GM12878 (cell line): ENCODE measurements around the gene SLC5A2. TPM values are rescaled to one million over a fixed set of nuclear protein-coding genes. Genes with fewer than 3 reads are reported as not detected.

Experiments used
- ATAC-seq: fragments of 200-7000 bp; cut with Tn5 transposase; 3 replicates; pipeline ENCODE4 v1.9.1; 2020; ENCODE audit warnings: mild to moderate bottlenecking, moderate library complexity
- BruUV-seq: library from RNA; stranded (reverse); fragments of 400-500 nt; replicated peaks from 2 replicates; lab custom pipeline; 2021; lab: Mats Ljungman, UMichigan
- CTCF ChIA-PET: fragments of 300-600 bp; sonication (Branson Sonifier 250); formaldehyde crosslinking; extraction: SDS; loops from one replicate; lab custom pipeline; 2021; ENCODE audit warnings: inconsistent platforms; lab: Yijun Ruan, JAX
- POLR2A ChIA-PET: fragments of 350-600 bp; formaldehyde crosslinking; extraction: SDS; loops from one replicate; lab custom pipeline; 2021; ENCODE audit warnings: inconsistent platforms; lab: Charles Lee
- RAD21 ChIA-PET: fragments of 300-600 bp; sonication (Branson Sonifier 250); formaldehyde crosslinking; loops from one replicate; lab custom pipeline; 2023; ENCODE audit warnings: antibody characterized with exemption; ENCODE audit not compliant: unreplicated experiment; lab: Charles Lee
- SMC1A ChIA-PET: fragments of 300-600 bp; sonication (Branson Sonifier 250); formaldehyde crosslinking; loops from one replicate; lab custom pipeline; 2023; ENCODE audit not compliant: unreplicated experiment, uncharacterized antibody; lab: Charles Lee
- DNase-seq: peaks from one replicate; pipeline ENCODE4 v3.0.0-alpha.2; 2011; ENCODE audit warnings: low read depth, low spot score
- FAIRE-seq: peaks from 3 replicates; lab custom pipeline; 2011; peaks lifted over from hg19 to GRCh38; lab: Jason Lieb, UNC
- H2AFZ ChIP-seq: 2 replicates; pipeline ENCODE4 v1.6.0; 2011; ENCODE audit warnings: low read depth, low read length, control low read depth; ENCODE audit not compliant: control insufficient read depth
- H3K27ac ChIP-seq: 2 replicates; pipeline ENCODE4 v1.5.1; 2011; ENCODE audit warnings: control low read depth; ENCODE audit not compliant: control insufficient read depth, insufficient read depth
- H3K27me3 ChIP-seq, 2 experiments: replicated peaks in 1 of 2; 2 replicates each; pipeline versions ENCODE4 v1.6.0 to v1.6.1; 2011; ENCODE audit warnings: low read length in 1 of 2; ENCODE audit not compliant: control insufficient read depth in 2 of 2, insufficient read depth in 2 of 2
- H3K36me3 ChIP-seq, 2 experiments: 2 replicates each; pipeline ENCODE4 v1.5.1; 2011; ENCODE audit warnings: low read length in 1 of 2; ENCODE audit not compliant: control insufficient read depth in 2 of 2, insufficient read depth in 2 of 2
- H3K4me1 ChIP-seq: 2 replicates; pipeline ENCODE4 v1.6.1; 2011; ENCODE audit warnings: mild to moderate bottlenecking, low read length, moderate library complexity, mixed read lengths; ENCODE audit not compliant: control insufficient read depth, insufficient read depth
- H3K4me2 ChIP-seq: 2 replicates; pipeline ENCODE4 v1.6.0; 2011; ENCODE audit warnings: control low read depth; ENCODE audit not compliant: control insufficient read depth, insufficient read depth
- H3K4me3 ChIP-seq: fragments of 200-600 bp; sonication (generic); 2 replicates; pipeline ENCODE4 v1.5.1; 2016
- H3K79me2 ChIP-seq: 2 replicates; pipeline ENCODE4 v1.6.0; 2011; ENCODE audit warnings: low read length; ENCODE audit not compliant: control insufficient read depth, insufficient read depth
- H3K9ac ChIP-seq: 2 replicates; pipeline ENCODE4 v1.8.0; 2011; ENCODE audit warnings: low read length, control low read depth, mixed read lengths; ENCODE audit not compliant: control insufficient read depth, insufficient read depth
- H3K9me3 ChIP-seq: replicated peaks from 3 replicates; pipeline ENCODE4 v1.5.1; 2011; ENCODE audit warnings: mild to moderate bottlenecking, low read length; ENCODE audit not compliant: control insufficient read depth, insufficient read depth
- H4K20me1 ChIP-seq: 2 replicates; pipeline ENCODE4 v1.6.0; 2011; ENCODE audit not compliant: control insufficient read depth, insufficient read depth
- CBFB ChIP-seq: IDR thresholded peaks from 2 replicates; pipeline ENCODE4 v1.6.1; 2016; ENCODE audit warnings: antibody characterized with exemption, low read depth
- CHD1 ChIP-seq: IDR thresholded peaks from 2 replicates; pipeline ENCODE4 v1.6.1; 2012; ENCODE audit warnings: low read depth, low read length, improper control_type of control experiment
- ETV6 ChIP-seq, 2 experiments: fragments of 450-650 bp in 1 of 2; IDR thresholded peaks in 1 of 2; conservative IDR thresholded peaks in 1 of 2; 2 replicates each; pipeline ENCODE4 v1.6.1; 2014; ENCODE audit warnings: antibody characterized with exemption in 1 of 2, borderline replicate concordance in 1 of 2, low read depth in 1 of 2, mild to moderate bottlenecking in 1 of 2, moderate library complexity in 1 of 2
- IKZF2 ChIP-seq, 2 experiments: fragments of 450-650 bp; IDR thresholded peaks; 2 replicates each; pipeline ENCODE4 v1.6.1; 2017; ENCODE audit warnings: mild to moderate bottlenecking in 2 of 2, moderate library complexity in 2 of 2
- MEF2B ChIP-seq: fragments of 450-650 bp; IDR thresholded peaks from 2 replicates; pipeline ENCODE4 v1.6.1; 2018; ENCODE audit warnings: mild to moderate bottlenecking, moderate library complexity; ENCODE audit not compliant: partially characterized antibody, poor library complexity, severe bottlenecking
- NR2F1 ChIP-seq: fragments of 450-650 bp; conservative IDR thresholded peaks from 2 replicates; pipeline ENCODE4 v1.6.1; 2017; ENCODE audit warnings: mild to moderate bottlenecking
- RBBP5 ChIP-seq: fragments of 200-600 bp; sonication (generic); conservative IDR thresholded peaks from 2 replicates; pipeline ENCODE4 v1.6.1; 2016
- SMC3 ChIP-seq: IDR thresholded peaks from 2 replicates; pipeline ENCODE4 v1.6.1; 2011; ENCODE audit warnings: low read length, improper control_type of control experiment, borderline replicate concordance
- STAT1 ChIP-seq: fragments of 450-650 bp; conservative IDR thresholded peaks from 2 replicates; pipeline ENCODE4 v1.6.1; 2014; ENCODE audit warnings: antibody characterized with exemption, mild to moderate bottlenecking
- TBL1XR1 ChIP-seq: IDR thresholded peaks from 2 replicates; pipeline ENCODE4 v1.6.1; 2012; ENCODE audit warnings: low read depth, low read length, improper control_type of control experiment
- WGBS: methylation state at CpG from one replicate; pipeline ENCODE4 v1.1.6; 2016; ENCODE audit warnings: low lambda C conversion rate; ENCODE audit not compliant: insufficient replicate concordance, insufficient coverage; ENCODE audit errors: missing lambda C conversion rate; 5-methylcytosine and 5-hydroxymethylcytosine counted together
- in situ Hi-C: fragments of 300-500 bp; cut with MboI; formaldehyde crosslinking; loops from 9 replicates; pipeline ENCODE4 v1.14.3; 2018; ENCODE audit warnings: mixed read lengths
- intact Hi-C: fragments of 100-400 bp; cut with micrococcal nuclease; formaldehyde crosslinking; loops from one replicate; pipeline ENCODE4 v1.14.2; 2022; ENCODE audit not compliant: unreplicated experiment
- polyA plus RNA-seq, 11 experiments: library from polyadenylated mRNA; depleted of rRNA in 4 of 11; unstranded in 6 of 11; stranded (reverse) in 5 of 11; fragments of >200 nt; fragmentation: Nextera tagmentation in 4 of 11; fragmentation: Illumina TruSeq in 1 of 11; extraction: Ambion mirVana in 4 of 11; extraction: Trizol in 1 of 11; gene quantifications; 1 replicate in 1 of 11; 2 replicates in 10 of 11; pipeline versions ENCODE4 v1.2.1 to v1.2.3, GENCODE V29; 2011 to 2016; ENCODE audit warnings: inconsistent platforms in 2 of 11, missing spikeins in 2 of 11, low read depth in 1 of 11
- total RNA-seq, 4 experiments: library from RNA; depleted of rRNA in 3 of 4; stranded (reverse); fragments of >200 nt in 3 of 4; fragmentation: Illumina TruSeq in 1 of 4; extraction: Trizol in 1 of 4; gene quantifications; 2 replicates each; pipeline versions ENCODE4 v1.2.1 to v1.2.3, GENCODE V29; 2013 to 2021
- TF ChIP-seq, protein P1 (sequence below): IDR thresholded peaks from 2 replicates; pipeline ENCODE4 v1.6.1; 2012; ENCODE audit warnings: low read depth, low read length, improper control_type of control experiment
- TF ChIP-seq, protein P2 (sequence below): IDR thresholded peaks from 2 replicates; pipeline ENCODE4 v1.6.1; 2011; ENCODE audit warnings: mild to moderate bottlenecking, low read depth, low read length, moderate library complexity; ENCODE audit not compliant: insufficient replicate concordance
- TF ChIP-seq, protein P3 (sequence below): fragments of 450-650 bp; IDR thresholded peaks from 2 replicates; pipeline ENCODE4 v1.6.1; 2018; ENCODE audit warnings: borderline replicate concordance, mild to moderate bottlenecking; ENCODE audit not compliant: partially characterized antibody
- TF ChIP-seq, protein P4 (sequence below): fragments of 450-650 bp; IDR thresholded peaks from 2 replicates; pipeline ENCODE4 v1.6.1; 2014; ENCODE audit warnings: mild to moderate bottlenecking
- TF ChIP-seq, protein P5 (sequence below): fragments of 450-650 bp; IDR thresholded peaks from 2 replicates; pipeline ENCODE4 v1.6.1; 2017; ENCODE audit warnings: mild to moderate bottlenecking, moderate library complexity

The SLC5A2 gene
- total and polyA plus RNA-seq, 10 of the 15 experiments (the other 5 are each of a cell fraction or from before 2014, with no cell fraction given), result 3.6 to 4.8 (median 4.4) TPM; not detected in 6

DNA sequence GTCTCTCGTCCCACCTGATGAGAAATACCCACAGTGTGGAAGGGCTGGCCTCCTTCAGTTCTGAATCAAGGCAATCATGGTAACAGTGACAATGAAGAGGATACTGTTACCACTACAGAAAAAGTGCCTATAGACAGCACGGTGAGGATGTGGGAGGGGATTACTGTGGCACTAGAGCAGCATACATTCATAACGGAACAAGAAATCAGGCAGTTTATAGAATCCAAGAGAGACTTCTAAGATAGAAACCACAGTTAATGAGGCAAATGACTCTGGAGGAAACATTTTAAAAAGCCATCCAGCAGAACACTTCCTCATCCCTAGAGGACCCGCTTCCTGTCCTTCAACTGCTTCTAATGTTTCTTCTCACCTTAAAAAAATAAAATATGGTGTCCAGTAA, 22.6 kb downstream of the SLC5A2 start:
- no TSS peak for BruUV-seq
- peak; percentile 70 for ATAC-seq
- no peak overlapping the region for H2AFZ ChIP-seq
- CTCF ChIA-PET, result interaction anchor here (3.1 kb wide), 1 partner anchor 45 kb away, joined by 25 read pairs; no protein-coding TSS in a partner anchor
- POLR2A ChIA-PET, result no interaction called here
- SMC1A ChIA-PET, result no interaction called here
- H3K27me3 ChIP-seq, result no peaks in the 10 kb centered on the region
- no peaks in the 10 kb centered on the region for H4K20me1 ChIP-seq
- peaks cover 26% of the 10 kb centered on the region for H3K79me2 ChIP-seq
- peak overlapping the region; percentile 3 for H3K4me2 ChIP-seq
- peak; percentile 52 for FAIRE-seq
- peak overlapping the region; percentile 23 for H3K27ac ChIP-seq
- peaks cover 14% of the 10 kb centered on the region for H3K4me1 ChIP-seq
- DNase-seq, result peak; percentile 61
- H3K9ac ChIP-seq, result no peak overlapping the region
- H3K4me3 ChIP-seq, result no peak overlapping the region; the same call in 1 of the 2 replicates
- in situ Hi-C loops, result no loop called here
- RAD21 ChIA-PET, result interaction anchor here (1.1 kb wide), 1 partner anchor 47 kb away, joined by 3 read pairs; the partner anchor contains the start of gene ARMC5
- no peaks in the 10 kb centered on the region; a peak in 1 of 4 replicates for H3K36me3 ChIP-seq
- 1% methylated on average over 4 of the region's 4 CpGs for WGBS
- intact Hi-C loops, result loop anchor here (5.0 to 10.0 kb wide), 3 partner anchors 48 to 207 kb away; partner anchors contain the start of gene ARMC5
- H3K9me3 ChIP-seq, result no peaks in the 10 kb centered on the region
- no peak for TF ChIP-seq CBFB
- TF ChIP-seq TBL1XR1, result no peak
- TF ChIP-seq, protein P1, sequence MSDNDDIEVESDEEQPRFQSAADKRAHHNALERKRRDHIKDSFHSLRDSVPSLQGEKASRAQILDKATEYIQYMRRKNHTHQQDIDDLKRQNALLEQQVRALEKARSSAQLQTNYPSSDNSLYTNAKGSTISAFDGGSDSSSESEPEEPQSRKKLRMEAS, result no peak
- TF ChIP-seq CHD1, result no peak
- peak in 1 of 2 experiments; percentile 96; a peak in 2 of 4 replicates for TF ChIP-seq ETV6 (conservative IDR thresholded peaks at IDR 0.05 in 1 of 2, IDR thresholded peaks at IDR 0.05 in 1 of 2; ENCODE audit: borderline replicate concordance in 1 of 2, low read depth in 1 of 2)
- TF ChIP-seq, protein P2, sequence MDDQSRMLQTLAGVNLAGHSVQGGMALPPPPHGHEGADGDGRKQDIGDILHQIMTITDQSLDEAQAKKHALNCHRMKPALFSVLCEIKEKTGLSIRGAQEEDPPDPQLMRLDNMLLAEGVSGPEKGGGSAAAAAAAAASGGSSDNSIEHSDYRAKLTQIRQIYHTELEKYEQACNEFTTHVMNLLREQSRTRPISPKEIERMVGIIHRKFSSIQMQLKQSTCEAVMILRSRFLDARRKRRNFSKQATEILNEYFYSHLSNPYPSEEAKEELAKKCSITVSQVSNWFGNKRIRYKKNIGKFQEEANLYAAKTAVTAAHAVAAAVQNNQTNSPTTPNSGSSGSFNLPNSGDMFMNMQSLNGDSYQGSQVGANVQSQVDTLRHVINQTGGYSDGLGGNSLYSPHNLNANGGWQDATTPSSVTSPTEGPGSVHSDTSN, result no peak
- TF ChIP-seq STAT1, result no peak
- TF ChIP-seq, protein P3, sequence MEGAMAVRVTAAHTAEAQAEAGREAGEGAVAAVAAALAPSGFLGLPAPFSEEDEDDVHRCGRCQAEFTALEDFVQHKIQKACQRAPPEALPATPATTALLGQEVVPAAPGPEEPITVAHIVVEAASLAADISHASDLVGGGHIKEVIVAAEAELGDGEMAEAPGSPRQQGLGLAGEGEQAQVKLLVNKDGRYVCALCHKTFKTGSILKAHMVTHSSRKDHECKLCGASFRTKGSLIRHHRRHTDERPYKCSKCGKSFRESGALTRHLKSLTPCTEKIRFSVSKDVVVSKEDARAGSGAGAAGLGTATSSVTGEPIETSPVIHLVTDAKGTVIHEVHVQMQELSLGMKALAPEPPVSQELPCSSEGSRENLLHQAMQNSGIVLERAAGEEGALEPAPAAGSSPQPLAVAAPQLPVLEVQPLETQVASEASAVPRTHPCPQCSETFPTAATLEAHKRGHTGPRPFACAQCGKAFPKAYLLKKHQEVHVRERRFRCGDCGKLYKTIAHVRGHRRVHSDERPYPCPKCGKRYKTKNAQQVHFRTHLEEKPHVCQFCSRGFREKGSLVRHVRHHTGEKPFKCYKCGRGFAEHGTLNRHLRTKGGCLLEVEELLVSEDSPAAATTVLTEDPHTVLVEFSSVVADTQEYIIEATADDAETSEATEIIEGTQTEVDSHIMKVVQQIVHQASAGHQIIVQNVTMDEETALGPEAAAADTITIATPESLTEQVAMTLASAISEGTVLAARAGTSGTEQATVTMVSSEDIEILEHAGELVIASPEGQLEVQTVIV, result no peak
- TF ChIP-seq, protein P4, sequence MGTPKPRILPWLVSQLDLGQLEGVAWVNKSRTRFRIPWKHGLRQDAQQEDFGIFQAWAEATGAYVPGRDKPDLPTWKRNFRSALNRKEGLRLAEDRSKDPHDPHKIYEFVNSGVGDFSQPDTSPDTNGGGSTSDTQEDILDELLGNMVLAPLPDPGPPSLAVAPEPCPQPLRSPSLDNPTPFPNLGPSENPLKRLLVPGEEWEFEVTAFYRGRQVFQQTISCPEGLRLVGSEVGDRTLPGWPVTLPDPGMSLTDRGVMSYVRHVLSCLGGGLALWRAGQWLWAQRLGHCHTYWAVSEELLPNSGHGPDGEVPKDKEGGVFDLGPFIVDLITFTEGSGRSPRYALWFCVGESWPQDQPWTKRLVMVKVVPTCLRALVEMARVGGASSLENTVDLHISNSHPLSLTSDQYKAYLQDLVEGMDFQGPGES, result no peak
- TF ChIP-seq, protein P5, sequence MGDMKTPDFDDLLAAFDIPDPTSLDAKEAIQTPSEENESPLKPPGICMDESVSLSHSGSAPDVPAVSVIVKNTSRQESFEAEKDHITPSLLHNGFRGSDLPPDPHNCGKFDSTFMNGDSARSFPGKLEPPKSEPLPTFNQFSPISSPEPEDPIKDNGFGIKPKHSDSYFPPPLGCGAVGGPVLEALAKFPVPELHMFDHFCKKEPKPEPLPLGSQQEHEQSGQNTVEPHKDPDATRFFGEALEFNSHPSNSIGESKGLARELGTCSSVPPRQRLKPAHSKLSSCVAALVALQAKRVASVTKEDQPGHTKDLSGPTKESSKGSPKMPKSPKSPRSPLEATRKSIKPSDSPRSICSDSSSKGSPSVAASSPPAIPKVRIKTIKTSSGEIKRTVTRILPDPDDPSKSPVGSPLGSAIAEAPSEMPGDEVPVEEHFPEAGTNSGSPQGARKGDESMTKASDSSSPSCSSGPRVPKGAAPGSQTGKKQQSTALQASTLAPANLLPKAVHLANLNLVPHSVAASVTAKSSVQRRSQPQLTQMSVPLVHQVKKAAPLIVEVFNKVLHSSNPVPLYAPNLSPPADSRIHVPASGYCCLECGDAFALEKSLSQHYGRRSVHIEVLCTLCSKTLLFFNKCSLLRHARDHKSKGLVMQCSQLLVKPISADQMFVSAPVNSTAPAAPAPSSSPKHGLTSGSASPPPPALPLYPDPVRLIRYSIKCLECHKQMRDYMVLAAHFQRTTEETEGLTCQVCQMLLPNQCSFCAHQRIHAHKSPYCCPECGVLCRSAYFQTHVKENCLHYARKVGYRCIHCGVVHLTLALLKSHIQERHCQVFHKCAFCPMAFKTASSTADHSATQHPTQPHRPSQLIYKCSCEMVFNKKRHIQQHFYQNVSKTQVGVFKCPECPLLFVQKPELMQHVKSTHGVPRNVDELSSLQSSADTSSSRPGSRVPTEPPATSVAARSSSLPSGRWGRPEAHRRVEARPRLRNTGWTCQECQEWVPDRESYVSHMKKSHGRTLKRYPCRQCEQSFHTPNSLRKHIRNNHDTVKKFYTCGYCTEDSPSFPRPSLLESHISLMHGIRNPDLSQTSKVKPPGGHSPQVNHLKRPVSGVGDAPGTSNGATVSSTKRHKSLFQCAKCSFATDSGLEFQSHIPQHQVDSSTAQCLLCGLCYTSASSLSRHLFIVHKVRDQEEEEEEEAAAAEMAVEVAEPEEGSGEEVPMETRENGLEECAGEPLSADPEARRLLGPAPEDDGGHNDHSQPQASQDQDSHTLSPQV, result no peak
- no peak for TF ChIP-seq RBBP5
- no peak for TF ChIP-seq NR2F1
- no peak for TF ChIP-seq MEF2B
- peak; percentile 54 to 77 for TF ChIP-seq IKZF2 (IDR thresholded peaks at IDR 0.05)
- no peak for TF ChIP-seq SMC3
